Upper lobe of left lung (tissue), 6 donors: ENCODE measurements around the gene PLXNA2. TPM values are rescaled to one million over a fixed set of nuclear protein-coding genes. Genes with fewer than 3 reads are reported as not detected.
A peak's percentile ranks its signal among the peaks of the same experiment; 100 is the strongest.

ENCODE experiments used
- ATAC-seq, 2 donors: fragments of 200-7000 bp; cut with Tn5 transposase; one replicate each; pipeline ENCODE4 v1.9.1; 2022; ENCODE audit warnings: mild to moderate bottlenecking in 2 of 2, moderate library complexity in 2 of 2; ENCODE audit not compliant: low FRiP score in 2 of 2
- DNase-seq, 2 donors: peaks; one replicate each; pipeline ENCODE4 v3.0.0-alpha.2; 2019 to 2020
- H3K27ac ChIP-seq, 4 donors: fragments of 200-600 bp; sonication (generic); one replicate each; pipeline ENCODE4 v1.5.1; 2016 to 2019
- H3K27me3 ChIP-seq, 4 donors: fragments of 200-600 bp; sonication (generic); one replicate each; pipeline ENCODE4 v1.5.1; 2017 to 2019
- H3K36me3 ChIP-seq, 4 donors: fragments of 200-600 bp; sonication (generic); one replicate each; pipeline ENCODE4 v1.5.1; 2016 to 2019
- H3K4me1 ChIP-seq, 4 donors: fragments of 200-600 bp; sonication (generic); one replicate each; pipeline ENCODE4 v1.5.1; 2018 to 2019
- H3K4me3 ChIP-seq, 4 donors: fragments of 200-600 bp; sonication (generic); one replicate each; pipeline ENCODE4 v1.5.1; 2017 to 2019; ENCODE audit warnings: mild to moderate bottlenecking in 2 of 4, moderate library complexity in 1 of 4
- H3K9me3 ChIP-seq, 4 donors: fragments of 200-600 bp; sonication (generic); one replicate each; pipeline ENCODE4 v1.5.1; 2018 to 2019
- EP300 ChIP-seq, 4 donors: sonication (generic); formaldehyde crosslinking; IDR thresholded peaks; one replicate each; pipeline ENCODE4 v1.5.1; 2017; ENCODE audit warnings: antibody characterized with exemption in 4 of 4, control low read depth in 2 of 4
- POLR2A ChIP-seq, 4 donors: fragments of 450-650 bp; IDR thresholded peaks; one replicate each; pipeline ENCODE4 v1.5.1; 2016 to 2017; ENCODE audit warnings: antibody characterized with exemption in 4 of 4, mild to moderate bottlenecking in 2 of 4
- POLR2AphosphoS5 ChIP-seq, 2 donors: sonication (generic); formaldehyde crosslinking; IDR thresholded peaks; one replicate each; pipeline ENCODE4 v1.5.1; 2017; ENCODE audit warnings: antibody characterized with exemption in 2 of 2
- WGBS, 2 donors: methylation state at CpG; one replicate each; pipeline ENCODE4 v1.1.5; 2017 to 2018; 5-methylcytosine and 5-hydroxymethylcytosine counted together
- total RNA-seq, 6 donors: library from RNA; depleted of rRNA in 4 of 6; stranded (reverse); fragments of >200 nt in 4 of 6; gene quantifications; one replicate each; pipeline versions ENCODE4 v1.1.0 to v1.2.1, GENCODE V29; 2016 to 2021
- TF ChIP-seq, protein P1 (sequence below), 6 experiments: fragments of 450-650 bp in 4 of 6; fragments of 200-600 bp in 2 of 6; sonication (generic) in 2 of 6; IDR thresholded peaks; one replicate each; pipeline ENCODE4 v1.5.1; 2016 to 2019; ENCODE audit warnings: antibody characterized with exemption in 6 of 6
- donor health status: DM: no; HTN: no; CAD: no; lungs with moderate emphysema.
- donor health status: DM: no; HTN: yes; CAD: no; lungs with severe emphysema.

The PLXNA2 gene
- total RNA-seq, 6 donors from 2014 or later, result 77.5 to 150 (median 101) TPM

DNA sequence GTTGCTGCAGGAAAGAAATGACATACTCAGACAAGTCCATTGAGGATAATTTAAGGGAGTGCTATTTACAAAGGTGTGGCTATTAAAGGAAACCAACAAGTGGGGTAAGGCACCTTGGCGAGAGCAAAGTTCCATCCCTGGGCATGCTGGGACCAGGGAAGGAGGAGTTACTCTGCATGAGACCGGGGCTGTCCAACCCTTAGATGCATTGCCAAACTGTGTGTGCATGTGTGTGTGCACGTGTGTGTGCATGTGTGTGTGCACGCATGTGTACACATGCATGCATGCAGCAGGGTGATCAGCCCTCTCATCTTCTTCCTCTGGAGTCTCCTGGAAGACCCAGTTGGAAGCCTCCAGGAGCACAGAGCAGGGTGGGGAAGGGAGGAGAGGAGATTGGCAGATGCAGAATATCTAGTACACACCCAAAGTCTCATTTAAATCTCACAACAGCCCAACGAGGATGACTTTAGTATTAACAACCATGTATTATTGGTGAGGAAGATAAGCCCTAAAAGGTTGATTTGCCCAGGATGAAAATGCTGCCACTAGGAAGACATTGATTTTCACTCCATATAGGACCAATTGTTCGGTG lies 261.0 kb downstream of the PLXNA2 start:
- Histone ChIP-seq H3K4me1 (no peaks in the 10 kb centered on the region), H3K4me3 (no peak overlapping the region), H3K9me3 (no peaks in the 10 kb centered on the region), H3K27me3 (no peaks in the 10 kb centered on the region), H3K27ac (no peak overlapping the region), H3K36me3 (no peaks in the 10 kb centered on the region)
- no peak for TF ChIP-seq POLR2AphosphoS5 (IDR thresholded peaks at IDR 0.05)
- TF ChIP-seq, protein P1, sequence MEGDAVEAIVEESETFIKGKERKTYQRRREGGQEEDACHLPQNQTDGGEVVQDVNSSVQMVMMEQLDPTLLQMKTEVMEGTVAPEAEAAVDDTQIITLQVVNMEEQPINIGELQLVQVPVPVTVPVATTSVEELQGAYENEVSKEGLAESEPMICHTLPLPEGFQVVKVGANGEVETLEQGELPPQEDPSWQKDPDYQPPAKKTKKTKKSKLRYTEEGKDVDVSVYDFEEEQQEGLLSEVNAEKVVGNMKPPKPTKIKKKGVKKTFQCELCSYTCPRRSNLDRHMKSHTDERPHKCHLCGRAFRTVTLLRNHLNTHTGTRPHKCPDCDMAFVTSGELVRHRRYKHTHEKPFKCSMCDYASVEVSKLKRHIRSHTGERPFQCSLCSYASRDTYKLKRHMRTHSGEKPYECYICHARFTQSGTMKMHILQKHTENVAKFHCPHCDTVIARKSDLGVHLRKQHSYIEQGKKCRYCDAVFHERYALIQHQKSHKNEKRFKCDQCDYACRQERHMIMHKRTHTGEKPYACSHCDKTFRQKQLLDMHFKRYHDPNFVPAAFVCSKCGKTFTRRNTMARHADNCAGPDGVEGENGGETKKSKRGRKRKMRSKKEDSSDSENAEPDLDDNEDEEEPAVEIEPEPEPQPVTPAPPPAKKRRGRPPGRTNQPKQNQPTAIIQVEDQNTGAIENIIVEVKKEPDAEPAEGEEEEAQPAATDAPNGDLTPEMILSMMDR (IDR thresholded peaks at IDR 0.05), result no peak
- TF ChIP-seq POLR2A (IDR thresholded peaks at IDR 0.05), result no peak
- TF ChIP-seq EP300 (IDR thresholded peaks at IDR 0.05), result no peak
- ATAC-seq (peak in 1 of 2 donors; percentile 35), DNase-seq (no peak)
- WGBS, 2 donors, result 81 to 90% methylated on average over 6 of the region's 6 CpGs

DNA sequence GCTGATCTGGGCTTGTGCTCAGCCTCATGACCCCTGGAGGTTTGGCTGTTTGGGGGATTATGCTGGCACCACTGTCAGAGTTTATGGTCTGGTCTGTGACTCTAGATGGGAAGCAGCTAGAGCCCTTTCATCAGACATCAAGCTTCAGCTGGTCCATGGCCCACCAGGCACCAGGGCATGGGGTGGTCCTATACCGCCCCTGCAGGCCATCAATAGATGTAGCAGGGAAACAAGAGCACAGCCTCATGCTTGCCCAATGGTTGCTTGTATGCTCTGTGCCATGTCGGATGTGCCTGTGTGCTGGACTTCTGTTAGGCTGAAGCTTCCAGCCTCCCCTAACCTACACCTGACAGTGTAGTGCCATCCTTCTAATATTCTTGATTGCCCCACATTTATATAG lies 262.2 kb downstream of the PLXNA2 start:
- ATAC-seq (peak in 1 of 2 donors; percentile 42), DNase-seq (no peak)
- WGBS, 2 donors, result 59 to 91% methylated on average over 1 to 2 of the region's 2 CpGs
- Histone ChIP-seq H3K27ac (no peak overlapping the region), H3K4me1 (no peaks in the 10 kb centered on the region), H3K4me3 (no peak overlapping the region), H3K9me3 (no peaks in the 10 kb centered on the region), H3K27me3 (no peaks in the 10 kb centered on the region), H3K36me3 (no peaks in the 10 kb centered on the region)
- TF ChIP-seq POLR2A (IDR thresholded peaks at IDR 0.05) (no peak), EP300 (IDR thresholded peaks at IDR 0.05) (no peak)
- TF ChIP-seq, protein P1 (IDR thresholded peaks at IDR 0.05), result peak in 3 of 6 experiments; percentile 25 to 33 (median 27)

DNA sequence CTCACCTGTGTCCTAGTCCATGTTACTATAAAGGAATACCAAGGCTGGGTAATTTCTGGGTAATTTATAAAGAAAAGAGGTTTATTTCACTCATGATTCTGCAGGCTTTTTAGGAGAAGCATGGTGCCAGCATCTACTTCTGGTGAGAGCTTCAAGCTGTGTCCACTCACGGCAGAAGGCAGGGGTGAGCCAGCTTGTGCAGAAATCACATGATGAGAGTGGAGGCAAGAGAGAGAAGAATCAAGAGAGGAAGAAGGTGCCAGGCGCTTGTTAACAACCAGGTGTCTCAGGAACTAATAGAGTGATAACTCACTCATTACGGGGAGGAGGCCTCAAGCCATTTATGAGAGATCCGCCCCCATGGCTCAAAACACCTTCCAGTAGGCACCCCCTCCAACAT lies 265.7 kb downstream of the PLXNA2 start:
- Histone ChIP-seq H3K27me3 (no peaks in the 10 kb centered on the region), H3K4me1 (no peaks in the 10 kb centered on the region), H3K36me3 (no peaks in the 10 kb centered on the region), H3K27ac (no peak overlapping the region), H3K4me3 (no peak overlapping the region), H3K9me3 (no peaks in the 10 kb centered on the region)
- no peak for ATAC-seq
- WGBS, 2 donors, result 89 to 95% methylated on average over 4 of the region's 4 CpGs
- no peak for DNase-seq
- TF ChIP-seq EP300 (IDR thresholded peaks at IDR 0.05) (no peak), POLR2A (IDR thresholded peaks at IDR 0.05) (no peak), POLR2AphosphoS5 (IDR thresholded peaks at IDR 0.05) (no peak)
- TF ChIP-seq, protein P1 (IDR thresholded peaks at IDR 0.05), result no peak

DNA sequence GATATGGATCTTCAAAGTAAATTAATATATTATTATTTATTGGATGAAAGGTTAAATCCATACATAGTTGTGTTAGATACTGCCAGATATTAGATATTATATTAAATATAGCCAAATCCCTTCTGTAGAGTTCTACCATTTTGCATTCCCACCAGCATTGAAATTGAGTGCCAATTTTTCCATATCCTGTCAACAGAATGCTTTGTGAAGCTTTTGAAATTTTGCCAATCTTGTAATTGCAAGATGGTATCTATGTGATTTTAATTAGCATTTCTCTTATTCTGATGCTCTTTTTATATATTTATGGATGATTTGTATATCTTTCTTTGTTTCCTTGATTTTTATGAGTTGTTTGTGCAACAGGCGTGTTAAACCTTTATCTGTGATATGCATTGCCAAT lies 266.3 kb downstream of the PLXNA2 start:
- DNase-seq, result no peak
- H3K9me3 ChIP-seq, result no peaks in the 10 kb centered on the region
- H3K4me1 ChIP-seq, result no peaks in the 10 kb centered on the region
- no peak overlapping the region for H3K4me3 ChIP-seq
- no peak for ATAC-seq
- WGBS, 2 donors, result 88% methylated on average over 1 of the region's 1 CpG
- no peaks in the 10 kb centered on the region for H3K36me3 ChIP-seq
- no peak overlapping the region for H3K27ac ChIP-seq
- TF ChIP-seq POLR2A (IDR thresholded peaks at IDR 0.05) (no peak), POLR2AphosphoS5 (IDR thresholded peaks at IDR 0.05) (no peak)
- TF ChIP-seq, protein P1 (IDR thresholded peaks at IDR 0.05), result no peak
- H3K27me3 ChIP-seq, result no peaks in the 10 kb centered on the region

DNA sequence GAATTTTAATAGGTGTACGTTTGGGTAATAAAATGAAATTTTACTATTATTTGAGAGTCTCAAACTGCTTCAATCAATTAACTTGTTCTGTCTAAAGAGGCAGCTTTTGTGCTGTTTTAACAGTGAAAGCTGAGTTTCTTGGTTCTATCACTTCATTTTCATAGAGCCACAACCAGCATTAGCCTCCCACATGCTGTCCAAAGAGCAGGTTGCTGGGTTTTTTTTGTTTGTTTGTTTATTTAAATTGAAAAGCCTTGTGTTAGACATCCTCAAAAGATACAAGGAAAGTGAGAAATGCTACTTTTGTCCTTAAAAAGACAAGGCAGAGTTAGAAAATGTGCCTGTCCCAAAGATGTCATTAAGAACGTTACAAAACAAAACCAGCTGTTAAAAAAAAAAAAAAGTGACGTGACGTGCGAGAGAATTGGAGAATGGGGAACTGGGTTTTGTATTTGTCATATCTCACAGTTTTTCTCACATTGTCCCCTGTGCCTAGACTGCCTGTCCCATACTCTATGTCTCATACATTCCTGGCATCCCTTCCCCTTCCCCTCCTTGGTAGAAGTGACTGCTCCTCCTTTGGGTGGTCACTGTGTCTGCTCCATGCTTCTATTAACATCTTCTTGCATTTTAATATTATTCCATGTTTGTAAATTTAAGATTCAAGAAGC lies 270.2 kb downstream of the PLXNA2 start:
- Histone ChIP-seq H3K27me3 (no peaks in the 10 kb centered on the region), H3K4me3 (no peak overlapping the region), H3K4me1 (no peaks in the 10 kb centered on the region), H3K36me3 (no peaks in the 10 kb centered on the region), H3K27ac (no peak overlapping the region), H3K9me3 (no peaks in the 10 kb centered on the region)
- ATAC-seq (peak in 1 of 2 donors; percentile 71), DNase-seq (no peak)
- 66 to 72% methylated on average over 5 of the region's 5 CpGs for WGBS, 2 donors
- no peak for TF ChIP-seq EP300 (IDR thresholded peaks at IDR 0.05)
